ENCODE data around the gene LPIN2. TPM values are rescaled to one million over a fixed set of nuclear protein-coding genes. Genes with fewer than 3 reads are reported as not detected.

Gene LPIN2
- total RNA-seq, 2 donors from 2014 or later, result 19.5 to 120 TPM

DNA sequence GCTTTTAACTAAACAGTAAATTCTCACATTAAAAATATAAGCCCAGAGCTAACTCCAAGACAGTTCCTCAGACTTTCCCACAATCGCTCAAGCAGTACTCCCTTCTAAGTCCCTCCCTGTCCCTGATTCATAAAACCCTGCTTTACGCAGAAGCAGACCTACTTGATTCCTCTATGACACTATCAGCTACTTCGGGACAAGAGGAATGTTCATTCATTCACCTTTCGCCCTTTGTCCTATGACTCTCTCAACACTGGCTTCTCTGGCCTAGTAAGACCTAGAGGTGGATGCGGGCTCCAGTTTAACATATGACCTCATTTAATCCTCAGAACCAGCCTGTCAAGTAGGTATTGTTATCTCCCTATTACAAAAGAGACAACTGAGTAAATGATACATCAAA lies 10.2 kb downstream of the LPIN2 start:
- Histone ChIP-seq H3K27me3 (replicated peaks; ENCODE audit: insufficient read depth) (no peaks in the 10 kb centered on the region), H3K36me3 (no peaks in the 10 kb centered on the region), H3K9me3 (no peaks in the 10 kb centered on the region), H3K4me1 (replicated peaks) (peaks cover 5% of the 10 kb centered on the region), H3K4me3 (no peak overlapping the region), H3K27ac (no peak overlapping the region)
- WGBS, result 55% methylated on average over 5 of the region's 5 CpGs
- TF ChIP-seq, protein P1, sequence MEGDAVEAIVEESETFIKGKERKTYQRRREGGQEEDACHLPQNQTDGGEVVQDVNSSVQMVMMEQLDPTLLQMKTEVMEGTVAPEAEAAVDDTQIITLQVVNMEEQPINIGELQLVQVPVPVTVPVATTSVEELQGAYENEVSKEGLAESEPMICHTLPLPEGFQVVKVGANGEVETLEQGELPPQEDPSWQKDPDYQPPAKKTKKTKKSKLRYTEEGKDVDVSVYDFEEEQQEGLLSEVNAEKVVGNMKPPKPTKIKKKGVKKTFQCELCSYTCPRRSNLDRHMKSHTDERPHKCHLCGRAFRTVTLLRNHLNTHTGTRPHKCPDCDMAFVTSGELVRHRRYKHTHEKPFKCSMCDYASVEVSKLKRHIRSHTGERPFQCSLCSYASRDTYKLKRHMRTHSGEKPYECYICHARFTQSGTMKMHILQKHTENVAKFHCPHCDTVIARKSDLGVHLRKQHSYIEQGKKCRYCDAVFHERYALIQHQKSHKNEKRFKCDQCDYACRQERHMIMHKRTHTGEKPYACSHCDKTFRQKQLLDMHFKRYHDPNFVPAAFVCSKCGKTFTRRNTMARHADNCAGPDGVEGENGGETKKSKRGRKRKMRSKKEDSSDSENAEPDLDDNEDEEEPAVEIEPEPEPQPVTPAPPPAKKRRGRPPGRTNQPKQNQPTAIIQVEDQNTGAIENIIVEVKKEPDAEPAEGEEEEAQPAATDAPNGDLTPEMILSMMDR (IDR thresholded peaks at IDR 0.05), result no peak
- no peak for TF ChIP-seq POLR2AphosphoS5 (IDR thresholded peaks at IDR 0.05)
- no peak for TF ChIP-seq POLR2A (IDR thresholded peaks at IDR 0.05)
- no peak for DNase-seq (ENCODE audit: low spot score)
- intact Hi-C loops (cut with DNase I), result no loop called here

DNA sequence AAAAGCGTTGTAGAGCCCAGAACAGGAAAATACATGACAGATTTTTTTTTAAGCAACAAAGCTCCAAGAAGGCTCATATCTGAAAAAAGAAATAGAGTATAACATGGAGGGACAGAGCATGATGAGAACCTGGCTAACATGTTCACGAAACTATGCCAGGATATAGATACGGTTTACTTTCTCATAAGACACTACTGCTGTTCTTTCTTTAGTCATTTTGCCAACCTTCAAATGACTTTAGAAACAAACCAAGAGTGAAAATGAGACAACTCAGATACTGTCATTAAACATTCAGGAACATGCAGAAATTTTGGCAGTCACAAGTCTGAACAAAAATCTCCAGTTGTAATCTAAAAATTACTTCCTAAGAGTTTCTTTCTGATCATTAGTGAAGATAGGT lies 14.3 kb downstream of the LPIN2 start:
- TF ChIP-seq, protein P1 (IDR thresholded peaks at IDR 0.05), result no peak
- TF ChIP-seq POLR2AphosphoS5 (IDR thresholded peaks at IDR 0.05) (no peak), POLR2A (IDR thresholded peaks at IDR 0.05) (no peak)
- Histone ChIP-seq H3K4me3 (no peak overlapping the region), H3K4me1 (replicated peaks) (peaks cover 8% of the 10 kb centered on the region), H3K9me3 (no peaks in the 10 kb centered on the region), H3K36me3 (no peaks in the 10 kb centered on the region), H3K27me3 (replicated peaks; ENCODE audit: insufficient read depth) (no peaks in the 10 kb centered on the region), H3K27ac (peak overlapping the region; percentile 72 to 76)
- intact Hi-C loops (cut with DNase I), result loop anchor here (5.0 kb wide), 1 partner anchor 249 kb away; the partner anchor contains the start of gene MYL12A
- WGBS, result 8% methylated on average over 3 of the region's 3 CpGs
- no peak for DNase-seq (ENCODE audit: low spot score)

- H3K27me3 ChIP-seq (replicated peaks; ENCODE audit: insufficient read depth), result no peaks in the 10 kb centered on the region
- DNase-seq (ENCODE audit: low spot score), result no peak
- peak; percentile 1 for TF ChIP-seq POLR2AphosphoS5 (IDR thresholded peaks at IDR 0.05)
- no peak for TF ChIP-seq POLR2A (IDR thresholded peaks at IDR 0.05)
- peaks cover 8% of the 10 kb centered on the region for H3K4me1 ChIP-seq (replicated peaks)
- H3K9me3 ChIP-seq, result no peaks in the 10 kb centered on the region
- peak overlapping the region; percentile 72 to 76 for H3K27ac ChIP-seq
- 42% methylated on average over 4 of the region's 4 CpGs for WGBS
- no peak overlapping the region for H3K4me3 ChIP-seq
- H3K36me3 ChIP-seq, result no peaks in the 10 kb centered on the region
- intact Hi-C loops (cut with DNase I), result loop anchor here (5.0 kb wide), 1 partner anchor 249 kb away; the partner anchor contains the start of gene MYL12A
These were observed 14.9 kb downstream of the LPIN2 start for GRCh38 chr18:2997846-2998564.

DNA sequence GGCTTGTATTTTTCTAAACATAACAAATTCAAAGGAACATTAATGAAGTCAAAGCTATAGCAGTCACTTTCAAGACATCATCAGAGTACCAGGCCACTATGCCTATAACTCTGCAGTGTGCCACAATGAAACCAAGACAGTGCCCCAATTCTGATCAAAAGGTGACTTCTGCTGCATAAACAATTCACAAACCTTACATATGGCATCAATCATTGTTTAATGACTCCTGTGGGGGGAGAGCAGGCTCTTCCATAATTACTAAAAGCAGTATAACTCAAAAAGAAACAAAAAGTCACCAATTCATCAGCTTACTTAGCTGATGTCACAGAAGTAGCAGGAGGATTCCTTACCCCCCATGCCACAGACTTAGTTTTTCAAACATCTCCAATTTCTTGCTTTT lies 15.5 kb downstream of the LPIN2 start:
- no peak for DNase-seq (ENCODE audit: low spot score)

DNA sequence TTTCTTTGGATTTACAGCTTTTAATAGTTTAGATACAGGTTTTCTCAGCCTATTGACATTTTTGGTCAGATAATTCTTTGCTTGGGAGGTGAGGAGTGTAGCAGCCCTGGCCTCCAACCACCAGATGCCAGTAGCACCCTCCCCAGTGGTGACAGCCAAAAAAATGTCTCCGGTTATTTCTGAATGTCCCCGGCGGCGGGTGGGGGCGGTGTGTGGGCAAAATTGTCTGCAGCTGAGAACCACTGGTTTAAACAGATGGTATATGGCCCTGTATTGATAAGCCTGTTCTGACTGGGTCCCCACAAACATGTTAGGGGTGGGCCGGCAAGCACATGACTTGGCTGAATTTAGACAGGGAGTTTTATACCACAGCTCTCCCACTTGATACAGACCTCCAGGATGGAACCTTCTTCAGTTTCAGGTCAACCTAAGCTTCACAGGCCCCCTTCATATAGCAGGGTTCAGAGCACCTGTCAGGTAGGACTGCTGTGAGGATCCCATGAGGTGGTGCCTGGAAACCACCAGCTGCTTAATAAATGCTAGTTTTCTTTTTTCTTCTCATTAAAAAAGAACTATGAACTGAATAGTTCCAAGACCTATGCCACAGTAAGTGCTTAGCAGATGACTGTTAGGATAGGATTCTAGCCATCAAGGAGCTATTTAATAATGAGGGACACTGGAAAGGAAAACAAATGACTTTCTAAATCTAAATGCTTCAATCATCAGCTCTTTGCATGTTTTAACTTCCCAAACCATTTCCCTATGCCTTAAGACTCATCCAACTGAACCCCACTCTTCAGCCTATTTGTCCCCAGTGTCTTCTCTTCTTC lies 18.1 kb downstream of the LPIN2 start:
- DNase-seq (ENCODE audit: low spot score), result no peak
- no peaks in the 10 kb centered on the region for H3K27me3 ChIP-seq (replicated peaks; ENCODE audit: insufficient read depth)
- 46% methylated on average over 6 of the region's 6 CpGs for WGBS
- intact Hi-C loops (cut with DNase I), result loop anchor here (5.0 kb wide), 1 partner anchor 252 kb away; the partner anchor contains the start of gene MYL12A
- no peak overlapping the region for H3K27ac ChIP-seq
- TF ChIP-seq, protein P1 (IDR thresholded peaks at IDR 0.05), result peak in 2 of 4 experiments; percentile 16 to 36
- TF ChIP-seq POLR2AphosphoS5 (IDR thresholded peaks at IDR 0.05), result no peak
- TF ChIP-seq POLR2A (IDR thresholded peaks at IDR 0.05), result no peak
- H3K9me3 ChIP-seq, result no peaks in the 10 kb centered on the region
- peaks cover 8% of the 10 kb centered on the region for H3K4me1 ChIP-seq (replicated peaks)
- H3K4me3 ChIP-seq, result no peak overlapping the region
- H3K36me3 ChIP-seq, result no peaks in the 10 kb centered on the region

More for the DNA sequence above, 15.5 kb downstream of the LPIN2 start:
- no peak overlapping the region for H3K4me3 ChIP-seq
- H3K9me3 ChIP-seq, result no peaks in the 10 kb centered on the region
- intact Hi-C loops (cut with DNase I), result loop anchor here (5.0 kb wide), 1 partner anchor 250 kb away; the partner anchor contains the start of gene MYL12A
- no peaks in the 10 kb centered on the region for H3K27me3 ChIP-seq (replicated peaks; ENCODE audit: insufficient read depth)
- H3K4me1 ChIP-seq (replicated peaks), result peaks cover 8% of the 10 kb centered on the region
- no peak for TF ChIP-seq POLR2A (IDR thresholded peaks at IDR 0.05)
- no peak for TF ChIP-seq POLR2AphosphoS5 (IDR thresholded peaks at IDR 0.05)
- TF ChIP-seq, protein P1 (IDR thresholded peaks at IDR 0.05), result no peak
- peak overlapping the region; percentile 72 to 76 for H3K27ac ChIP-seq
- no peaks in the 10 kb centered on the region for H3K36me3 ChIP-seq
